IPS-NIHi11 (cell line): Measurements from ENCODE around the gene RAX2.
"Not testable (repeated sequence)": the region's sequence is repeated elsewhere in the genome, so short reads cannot be mapped to it uniquely, and the experiment has no call there.

Experiments used
- DNase-seq: peaks from one replicate; pipeline ENCODE4 v3.0.0; 2012; ENCODE audit warnings: mixed read lengths, low spot score

Gene RAX2

DNA sequence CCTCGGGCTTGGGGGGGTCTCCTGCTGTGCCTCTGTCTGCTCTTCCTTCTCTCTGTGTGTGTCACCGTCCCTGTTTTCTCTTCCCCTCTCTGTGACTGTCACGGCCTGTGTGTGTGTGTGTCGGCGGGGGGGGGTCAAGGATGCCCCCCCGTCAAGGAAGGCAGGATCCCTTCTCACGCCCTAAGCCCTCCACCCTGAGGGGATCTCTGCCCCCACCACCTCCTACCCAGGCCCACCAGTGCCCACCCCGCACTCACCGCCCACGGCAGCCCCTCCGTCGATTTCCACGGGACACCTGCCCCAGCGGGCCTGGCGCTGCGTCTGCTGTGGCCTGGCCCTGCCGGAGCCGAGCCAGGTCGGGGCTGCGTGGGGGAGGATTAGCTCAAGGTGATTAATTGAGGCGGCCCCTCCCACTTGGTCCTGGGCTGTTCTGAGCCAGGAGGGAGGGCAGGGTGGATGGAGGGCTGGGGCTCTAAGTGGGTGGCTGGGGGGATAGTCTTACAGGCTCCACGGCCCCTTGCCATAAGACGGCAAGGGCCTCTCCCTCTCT is at the start of gene RAX2:
TSS of gene RAX2 (minus strand) at position 323 of the 550 bp plus-strand sequence. CDS start 486 bp downstream, outside the sequence.
- no peak for DNase-seq

DNA sequence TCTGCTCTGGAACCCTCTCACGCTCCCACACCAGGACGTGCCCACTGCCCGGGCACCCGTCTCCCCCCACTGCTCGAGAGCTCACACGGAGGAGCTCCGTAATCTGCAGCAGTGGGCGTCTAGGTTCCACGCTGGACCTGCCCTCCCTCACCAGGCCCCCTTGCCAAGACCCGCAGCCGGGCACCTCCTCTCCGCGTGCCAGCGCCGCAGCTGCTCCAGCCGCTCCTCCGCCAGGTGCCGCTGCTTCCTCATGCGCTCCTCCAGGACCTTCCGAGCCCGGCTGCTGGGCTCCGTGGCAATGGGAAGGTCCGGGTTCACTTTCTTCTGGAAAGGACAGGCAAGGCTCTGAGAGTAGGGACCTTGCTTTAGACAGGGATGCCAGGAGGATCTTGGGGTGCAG is 49.1 kb upstream of the RAX2 start:
- no peak for DNase-seq

DNA sequence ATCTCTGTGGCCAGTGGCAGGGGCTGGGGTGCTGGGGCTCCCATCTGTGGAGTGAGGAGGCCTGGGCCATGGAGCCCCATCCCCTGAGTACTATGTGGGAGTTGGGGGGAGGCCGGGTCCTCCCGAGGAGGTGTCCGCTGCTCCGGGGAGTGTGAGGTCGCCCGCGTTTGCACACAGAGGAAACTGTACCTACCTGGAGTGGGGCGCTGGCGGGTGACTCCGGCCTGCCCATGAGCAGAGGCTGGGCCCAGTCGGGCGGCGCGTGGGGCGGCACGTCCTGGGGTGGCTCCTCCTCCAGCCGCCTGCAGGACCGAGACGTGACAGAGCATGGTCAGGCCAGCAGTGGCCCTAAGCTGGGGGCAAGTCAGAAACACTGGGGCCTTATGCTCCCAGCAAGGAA is 48.0 kb upstream of the RAX2 start:
- DNase-seq, result no peak

DNA sequence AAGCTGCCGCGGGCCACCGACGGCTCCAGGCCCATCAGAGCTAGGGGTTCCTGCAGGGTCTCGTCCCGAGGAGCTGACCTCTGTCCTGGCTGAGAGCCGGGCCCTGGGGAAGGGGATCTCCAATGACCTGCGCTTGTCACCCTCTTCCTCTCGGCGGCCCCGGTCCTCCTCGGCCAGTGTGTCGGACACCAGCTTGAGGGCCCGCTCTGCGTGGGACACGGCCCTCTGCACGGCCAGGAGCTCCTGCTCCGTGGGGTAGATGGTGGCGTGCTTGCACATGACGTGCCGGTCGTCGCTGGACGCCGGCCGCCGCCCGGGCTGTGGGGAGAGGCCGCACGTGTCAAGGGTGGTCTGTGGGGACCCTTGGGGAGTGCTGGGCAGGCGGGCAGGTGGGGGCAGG is 46.9 kb upstream of the RAX2 start:
- no peak for DNase-seq

DNA sequence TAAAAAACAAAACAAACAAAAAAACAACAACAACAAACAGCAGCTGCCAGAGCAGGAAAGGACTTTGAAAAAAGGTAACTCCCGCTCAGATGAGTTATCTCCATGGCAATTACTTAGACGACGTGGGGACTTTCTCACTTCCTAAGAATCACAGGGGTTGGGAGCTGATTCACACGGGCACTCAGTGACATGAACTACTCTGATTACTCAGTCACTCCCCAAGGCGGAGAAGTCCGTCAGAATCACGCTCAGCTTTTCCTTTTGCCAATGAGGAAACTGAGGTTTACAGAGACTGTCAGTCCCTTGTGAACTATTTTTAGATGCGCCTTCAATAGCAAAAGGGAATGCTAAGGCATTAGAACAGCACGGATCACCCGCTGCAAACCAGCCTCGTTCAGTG is 46.4 kb upstream of the RAX2 start:
- no peak for DNase-seq

DNA sequence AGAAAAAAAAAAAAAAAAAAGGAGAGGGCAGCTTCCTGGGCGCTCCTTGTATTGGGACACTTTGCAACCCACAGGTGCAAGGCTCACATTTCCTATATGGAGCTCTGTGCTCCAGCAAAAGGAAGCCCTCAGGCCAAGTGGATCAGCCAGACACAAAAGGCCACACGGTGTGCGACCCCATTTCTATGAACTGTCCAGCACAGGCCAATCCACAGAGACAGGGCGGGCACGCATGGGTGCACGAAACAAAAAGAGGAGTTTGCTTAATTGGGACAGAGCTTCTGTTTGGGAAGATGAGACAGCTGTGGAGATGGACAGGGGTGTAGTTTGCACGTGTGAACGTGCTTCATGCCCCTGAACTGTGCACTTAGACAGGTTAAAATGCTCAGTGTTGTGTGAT is 45.7 kb upstream of the RAX2 start:
- no peak for DNase-seq

DNA sequence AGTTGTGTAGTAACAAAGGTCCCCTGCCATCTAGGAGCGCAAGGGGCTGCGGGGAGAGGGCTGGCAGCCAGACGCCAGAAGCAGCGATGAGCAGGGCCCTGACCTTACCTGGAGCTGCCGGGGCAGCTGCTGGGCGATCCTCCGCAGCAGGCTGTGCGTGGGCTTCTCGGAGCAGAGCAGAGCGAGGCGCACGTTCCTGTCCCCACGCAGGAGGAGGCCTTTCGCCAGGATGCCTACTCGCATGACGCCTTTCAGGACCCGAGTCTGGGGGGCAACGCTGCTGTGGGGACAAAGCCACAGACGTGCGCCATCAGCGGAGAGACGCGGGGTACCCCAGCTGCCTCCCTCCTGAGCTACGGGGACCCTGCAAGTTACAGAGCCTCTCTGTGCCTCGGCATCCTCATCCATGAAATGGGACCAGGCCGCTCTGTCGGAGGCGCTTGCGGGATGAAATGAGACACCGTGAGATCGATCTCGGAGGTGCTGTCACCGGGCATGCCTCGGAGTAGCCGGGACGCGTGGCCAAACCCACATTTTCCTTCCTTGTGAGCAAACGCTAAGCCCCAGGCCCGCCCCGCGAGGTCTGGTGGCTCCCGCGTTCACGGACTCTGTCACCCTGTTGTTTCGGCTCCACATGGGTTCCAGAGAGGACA is 44.7 kb upstream of the RAX2 start:
- DNase-seq, result no peak

DNA sequence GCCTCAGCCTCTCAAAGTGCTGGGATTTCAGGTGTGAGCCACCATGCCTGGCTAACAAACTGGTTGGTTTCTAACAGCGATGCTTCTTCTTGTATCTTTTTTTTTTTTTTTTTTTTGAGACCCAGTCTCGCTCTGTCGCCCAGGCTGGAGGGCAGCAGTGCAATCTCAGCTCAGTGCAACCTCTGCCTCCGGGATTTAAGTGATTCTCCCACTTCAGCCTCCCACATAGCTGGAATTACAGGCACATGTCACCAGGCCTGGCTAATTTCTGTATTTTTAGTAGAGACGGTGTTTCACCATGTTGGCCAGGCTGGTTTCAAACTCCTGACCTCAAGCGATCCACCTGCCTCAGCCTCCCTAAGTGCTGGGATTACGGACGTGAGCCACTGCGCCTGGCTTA is 44.1 kb upstream of the RAX2 start:
- not testable (repeated sequence) for DNase-seq

DNA sequence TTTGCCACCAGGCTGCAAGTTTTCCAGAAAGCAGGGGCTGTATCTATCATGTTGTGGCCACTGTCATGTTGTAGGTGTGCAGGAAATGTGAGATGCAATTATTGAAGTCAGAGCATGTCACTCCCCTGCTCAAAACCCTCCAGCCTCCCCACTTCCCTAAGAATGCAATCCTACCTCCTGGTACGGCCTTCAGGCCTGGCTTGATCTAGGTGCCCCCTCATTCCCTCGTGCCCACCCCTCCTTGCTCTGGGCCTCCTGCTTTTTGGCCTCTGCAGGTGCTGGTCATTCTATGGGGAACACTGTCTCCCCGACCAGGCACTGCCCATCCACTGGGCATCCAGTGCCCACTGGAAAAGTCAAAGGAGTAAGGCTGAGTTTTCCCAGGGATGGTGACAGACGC is 42.6 kb upstream of the RAX2 start:
- no peak for DNase-seq

DNA sequence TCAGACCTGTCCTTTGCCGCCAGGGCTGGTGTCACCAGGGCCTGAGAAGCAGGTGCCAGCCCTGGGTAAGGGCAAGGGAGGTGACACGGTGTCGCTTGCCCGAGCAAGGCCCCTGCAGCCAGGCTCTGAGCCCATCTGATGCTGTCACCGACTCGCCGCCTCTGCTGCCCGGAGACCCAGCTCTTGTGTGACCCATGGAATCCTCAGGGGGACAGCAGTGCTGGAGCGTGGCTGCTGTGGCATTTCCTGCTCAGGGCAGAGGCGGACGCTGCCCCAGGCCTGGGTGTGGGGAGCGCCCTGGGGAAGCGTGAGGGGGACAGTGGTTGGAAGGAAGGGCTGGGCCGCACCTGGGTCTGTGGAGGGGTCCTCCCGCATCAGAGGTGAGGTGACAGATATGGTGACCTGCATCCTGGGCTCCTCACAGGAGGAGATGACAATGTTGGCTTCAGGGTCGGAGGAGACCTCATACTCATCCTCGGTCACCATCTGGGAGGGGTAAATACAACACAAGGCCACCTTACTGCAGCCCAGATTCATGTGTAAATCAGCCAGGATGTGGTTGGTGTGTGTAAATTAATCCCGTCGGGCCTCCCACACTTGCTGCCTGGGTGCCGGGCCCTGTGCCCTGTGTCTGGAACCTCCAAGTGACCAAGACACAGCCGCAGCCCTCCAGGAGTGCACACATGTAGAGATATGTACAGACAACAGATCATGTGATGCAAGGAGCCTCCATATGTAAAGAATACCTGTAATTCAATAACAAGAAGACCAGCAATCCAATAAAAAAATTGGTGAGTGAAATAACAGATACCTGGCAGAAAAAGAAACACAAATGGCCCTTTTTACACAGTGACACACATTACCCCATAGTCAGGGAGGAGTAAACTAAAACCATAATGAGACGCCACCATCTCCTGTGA is 41.7 kb upstream of the RAX2 start:
- no peak for DNase-seq

DNA sequence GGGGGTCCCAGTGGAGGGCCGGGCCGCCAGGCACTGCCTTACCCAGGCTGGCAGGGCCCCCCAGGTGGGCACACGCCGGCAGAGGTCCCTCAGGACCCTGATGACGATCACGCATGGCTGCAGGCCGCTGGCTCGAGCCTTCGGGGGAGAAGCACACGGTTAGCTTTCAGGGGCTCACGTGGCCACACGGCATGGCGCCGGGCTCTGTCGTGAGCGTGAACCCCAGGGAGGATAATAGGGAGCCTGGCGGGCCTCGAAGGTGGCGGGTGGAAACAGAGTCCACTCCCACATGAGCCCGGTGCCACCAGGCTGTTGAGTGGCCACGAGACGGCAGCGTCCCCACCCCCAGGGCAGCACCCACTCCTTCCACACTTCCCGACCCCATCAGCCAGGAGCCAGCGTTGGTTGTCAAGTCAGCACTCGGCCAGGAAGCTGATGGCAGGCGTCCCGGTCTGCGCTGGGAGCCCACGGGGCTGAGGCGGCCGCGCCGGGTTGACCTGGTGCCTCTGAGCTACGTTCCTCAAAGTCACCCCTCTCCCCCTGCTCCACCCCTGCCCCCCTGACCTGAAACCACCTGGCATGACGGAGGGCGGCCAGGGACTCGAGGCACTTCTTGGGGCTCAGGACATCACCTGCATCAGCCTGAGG is 38.8 kb upstream of the RAX2 start:
- no peak for DNase-seq

DNA sequence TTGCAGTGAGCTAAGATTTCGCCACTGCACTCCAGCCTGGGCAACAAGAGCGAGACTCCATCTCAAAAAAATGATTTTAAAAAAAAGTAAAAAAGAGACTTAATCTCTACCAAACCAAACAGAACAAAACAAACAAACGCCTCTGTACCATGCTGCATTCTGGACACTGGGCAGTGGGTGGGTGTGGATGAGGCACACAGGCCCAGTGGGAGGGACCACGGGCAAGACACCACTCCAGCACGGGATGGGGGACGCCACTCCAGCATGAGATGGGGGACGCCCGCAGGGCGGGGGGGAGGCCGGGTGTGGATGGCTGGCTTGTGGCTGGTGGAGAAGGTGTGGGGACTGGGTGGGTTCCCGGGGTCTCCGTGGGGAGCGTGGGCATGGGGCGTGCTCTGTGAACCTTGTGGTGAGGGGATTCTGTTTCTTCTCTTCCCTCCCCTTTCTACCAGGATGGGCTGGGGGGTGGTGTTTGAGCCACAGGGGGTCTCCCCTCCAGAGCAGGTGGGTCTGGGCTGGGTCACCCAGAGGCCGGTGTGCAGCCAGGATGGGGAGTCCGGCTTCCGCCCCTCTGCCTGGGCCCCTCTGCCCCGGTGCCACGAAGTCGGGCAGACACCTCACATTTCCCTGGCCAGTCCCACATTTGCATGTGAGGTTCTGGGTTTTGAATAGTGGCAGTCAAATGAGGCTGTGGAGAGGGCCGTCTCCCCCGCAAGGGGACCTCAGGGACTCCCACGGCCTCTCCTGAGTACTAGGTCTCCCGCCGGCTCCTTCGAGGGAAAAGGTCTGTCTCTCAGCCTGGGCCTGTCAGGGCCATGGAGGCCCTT is 38.1 kb upstream of the RAX2 start:
- no peak for DNase-seq

DNA sequence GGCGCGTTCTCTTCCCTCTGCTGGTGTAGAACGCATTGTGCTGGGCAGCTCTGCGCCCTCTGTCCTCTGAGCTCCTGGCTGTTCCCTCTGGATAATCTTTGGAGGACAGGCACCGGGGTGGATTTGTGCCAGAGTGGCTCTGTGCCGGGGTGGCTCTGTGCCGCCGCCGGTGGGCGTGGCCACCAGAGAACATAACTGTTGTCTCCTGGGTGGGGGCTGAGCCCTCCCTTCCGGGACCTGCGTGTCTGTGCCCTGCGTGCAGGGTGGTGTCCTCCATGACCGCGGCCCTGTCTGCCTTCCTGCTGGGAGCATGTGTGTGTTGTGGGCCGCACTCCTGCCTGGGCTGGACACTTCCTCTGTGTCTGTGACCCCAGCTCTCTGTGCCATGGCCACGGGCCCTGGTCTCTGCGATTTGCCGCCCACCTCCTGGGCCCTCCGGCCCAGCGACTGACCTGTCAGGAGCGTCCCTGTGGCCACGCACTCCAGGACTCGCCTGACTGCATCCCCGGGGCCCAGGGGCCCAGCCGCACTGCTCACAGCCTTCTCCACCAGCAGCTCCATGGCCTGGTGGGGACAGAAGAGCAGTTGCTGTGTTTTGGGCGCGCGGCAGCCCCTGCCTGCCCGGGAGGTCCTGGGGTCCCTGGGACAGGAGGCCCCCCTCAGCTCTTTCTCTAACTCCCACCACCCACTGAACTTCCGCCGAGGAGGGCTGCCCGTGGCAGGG is 36.6 kb upstream of the RAX2 start:
- DNase-seq, result no peak

DNA sequence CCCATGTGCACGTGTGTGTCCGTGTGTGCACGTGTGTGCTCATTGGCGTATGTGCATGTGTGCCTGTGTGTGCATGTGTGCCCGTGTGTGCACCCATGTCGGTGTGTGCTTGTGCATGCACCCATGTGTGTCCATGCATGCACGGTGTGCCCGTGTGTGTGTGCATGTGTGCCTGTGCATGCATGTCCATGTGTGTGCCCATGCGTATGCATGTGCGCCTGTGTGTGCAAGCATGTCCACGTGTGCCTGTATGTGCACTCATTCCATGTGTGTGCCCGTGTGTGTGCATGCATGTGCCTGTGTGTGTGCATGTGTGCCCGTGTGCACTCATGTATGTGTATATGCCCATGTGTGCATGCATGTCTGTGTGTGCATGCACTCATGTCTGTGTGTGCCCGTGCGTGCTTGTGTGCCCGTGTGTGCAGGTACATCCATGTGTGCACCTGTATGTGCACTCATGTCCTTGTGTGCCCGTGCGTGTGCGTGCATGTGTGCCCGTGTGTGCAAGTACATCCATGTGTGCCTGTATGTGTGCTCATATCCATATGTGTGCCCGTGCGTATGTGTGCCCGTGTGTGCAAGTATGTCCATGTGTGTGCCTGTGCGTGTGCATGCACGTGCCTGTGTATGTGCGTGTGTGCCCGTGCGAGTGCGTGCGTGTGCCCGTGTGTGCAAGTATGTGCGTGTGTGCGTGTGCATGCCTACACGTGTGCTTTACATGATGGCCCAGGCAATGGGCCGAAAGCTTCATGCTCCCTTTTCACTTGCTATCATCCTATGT is 35.7 kb upstream of the RAX2 start:
- DNase-seq, result no peak

DNA sequence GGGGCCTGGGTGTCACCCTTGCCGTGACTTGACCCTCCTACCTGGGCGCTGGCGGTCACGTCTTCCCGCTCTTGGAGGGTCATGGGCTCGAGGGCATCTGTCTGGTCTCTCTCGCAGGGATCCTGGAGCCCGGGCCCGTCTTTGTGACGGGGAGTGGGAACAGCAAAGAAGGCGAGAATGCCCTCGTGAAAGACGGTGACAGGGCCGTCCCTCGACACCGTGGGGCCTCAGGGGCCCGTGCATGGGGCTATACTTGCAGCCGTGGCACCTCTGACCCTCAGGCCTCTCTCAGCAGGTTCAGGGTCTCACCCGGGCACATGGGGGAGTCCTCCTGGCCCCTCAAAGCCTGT is 35.1 kb upstream of the RAX2 start:
- no peak for DNase-seq

DNA sequence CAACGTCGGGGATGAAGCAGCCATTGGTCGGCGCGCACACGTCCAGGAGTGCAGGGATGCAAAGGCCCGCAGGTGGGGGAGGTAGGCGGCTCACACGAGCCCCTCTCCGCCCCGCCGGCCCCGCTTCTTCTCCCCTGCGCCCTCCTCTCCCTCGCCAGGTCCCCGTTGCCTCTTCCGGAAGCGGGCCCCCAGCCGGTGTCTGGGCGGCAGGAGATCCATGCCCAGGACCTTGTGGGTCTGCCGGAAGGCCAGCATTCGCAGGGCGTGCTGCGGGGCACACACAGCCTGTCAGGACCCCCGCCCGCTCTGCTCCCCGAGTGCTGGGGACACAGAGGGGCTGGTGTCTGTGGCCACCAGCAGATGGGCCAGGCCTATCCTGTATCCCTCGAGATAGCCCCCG is 33.8 kb upstream of the RAX2 start:
- DNase-seq, result no peak

DNA sequence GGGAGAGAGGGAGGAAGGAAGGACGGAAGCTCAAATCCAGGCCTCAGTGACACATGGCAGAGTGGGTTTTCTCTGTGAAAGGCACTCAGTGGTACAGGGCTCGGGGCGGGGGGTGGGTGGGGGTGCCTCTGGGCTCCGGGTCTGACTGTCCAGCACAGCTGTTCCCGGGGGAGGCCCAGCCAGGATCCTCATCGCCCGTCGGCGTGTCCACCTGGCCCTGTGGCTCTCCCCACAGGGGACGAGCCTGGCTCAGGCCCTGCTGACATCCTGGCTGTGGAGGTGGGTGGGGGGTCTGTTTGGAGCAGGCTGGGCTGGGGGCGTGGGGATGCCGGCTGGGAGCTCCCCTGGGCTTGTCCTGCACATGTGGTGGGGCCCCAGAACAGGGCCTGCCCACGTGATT is 32.4 kb upstream of the RAX2 start:
- no peak for DNase-seq

DNA sequence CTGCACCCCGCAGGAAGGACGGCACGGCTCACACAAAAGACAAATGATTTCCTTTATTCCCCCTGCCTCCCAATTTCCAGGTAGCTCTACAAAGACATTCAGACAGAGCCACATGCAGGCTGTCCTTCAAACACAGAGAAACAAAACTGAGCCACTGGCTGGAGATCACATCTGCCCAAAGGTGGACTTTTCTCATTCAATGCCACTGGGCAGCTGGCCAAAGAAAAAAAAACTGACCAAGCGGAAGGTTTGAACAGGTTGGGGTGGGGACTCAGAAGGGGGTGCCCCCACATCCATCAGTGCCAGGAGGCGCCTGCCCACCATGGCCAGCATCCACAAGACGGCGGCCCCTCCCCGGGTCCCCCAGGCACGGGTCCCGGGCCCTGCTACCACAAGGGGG is 32.0 kb upstream of the RAX2 start:
- DNase-seq, result no peak

DNA sequence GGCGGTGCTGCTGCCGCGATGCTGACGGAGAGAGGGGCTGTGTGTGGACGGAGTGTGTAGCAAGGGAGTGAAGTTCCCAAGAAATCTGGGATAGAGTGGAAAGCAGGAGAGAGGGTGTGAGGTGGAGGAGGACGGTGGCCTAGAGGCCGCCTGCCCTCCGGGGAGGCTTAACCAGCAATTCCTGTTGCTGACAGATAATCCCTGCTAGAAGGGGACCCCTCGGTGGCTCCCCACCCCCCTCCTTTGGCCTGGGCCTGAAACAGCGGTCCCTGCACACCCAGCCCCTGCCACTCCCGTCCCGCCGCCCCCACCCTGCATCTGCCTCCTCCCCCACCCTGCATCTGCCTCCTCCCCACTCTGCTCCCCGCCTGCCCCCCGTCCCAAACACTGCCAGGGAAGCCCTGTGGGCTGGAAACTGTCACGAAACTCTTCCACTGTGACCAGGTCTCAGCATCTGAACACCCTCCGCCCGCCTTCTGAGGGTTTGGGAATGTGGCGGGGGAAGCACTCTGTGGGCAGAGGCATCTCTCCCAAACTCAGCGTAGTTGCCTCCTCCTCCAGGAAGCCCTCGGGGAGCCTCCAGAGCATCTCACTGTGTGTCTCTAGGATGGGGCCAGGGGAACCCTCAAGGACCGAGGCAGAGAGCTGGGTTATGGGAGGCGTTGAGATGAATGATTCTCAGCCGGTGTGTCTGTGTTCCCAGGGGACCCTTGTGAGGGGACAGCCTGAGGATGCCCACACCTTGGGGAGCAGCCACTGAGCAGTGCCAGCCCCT is 31.3 kb upstream of the RAX2 start:
- DNase-seq, result no peak
